HG02970 (cell line): Measurements from ENCODE around the gene GSTP1.
"Not testable (repeated sequence)": the region's sequence is repeated elsewhere in the genome, so short reads cannot be mapped to it uniquely, and the experiment has no call there.

ENCODE experiments used
- ATAC-seq: cut with Tn5 transposase; IDR thresholded peaks from one replicate; pipeline ENCODE4 v1.9.1; 2021; ENCODE audit warnings: mild to moderate bottlenecking, moderate library complexity, moderate number of reproducible peaks; ENCODE audit not compliant: unreplicated experiment, low FRiP score

GSTP1 gene

DNA sequence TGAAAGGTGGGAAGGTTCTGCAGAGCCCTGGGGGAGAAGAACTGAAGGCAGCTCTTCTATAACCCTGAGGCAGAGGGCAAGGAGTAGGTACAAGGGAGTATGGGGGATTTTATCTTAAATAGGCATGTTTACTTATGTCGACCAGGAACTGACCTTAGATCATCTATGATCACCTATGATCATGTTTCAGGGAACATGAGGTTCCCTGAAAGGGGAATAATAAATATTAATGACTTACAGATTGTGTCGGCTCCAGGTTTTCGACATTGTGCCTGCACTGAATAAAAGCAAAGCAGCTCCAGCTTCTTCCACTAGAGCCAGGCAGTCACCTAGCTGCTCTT lies 9.9 kb downstream of the GSTP1 start:
- no peak for ATAC-seq

DNA sequence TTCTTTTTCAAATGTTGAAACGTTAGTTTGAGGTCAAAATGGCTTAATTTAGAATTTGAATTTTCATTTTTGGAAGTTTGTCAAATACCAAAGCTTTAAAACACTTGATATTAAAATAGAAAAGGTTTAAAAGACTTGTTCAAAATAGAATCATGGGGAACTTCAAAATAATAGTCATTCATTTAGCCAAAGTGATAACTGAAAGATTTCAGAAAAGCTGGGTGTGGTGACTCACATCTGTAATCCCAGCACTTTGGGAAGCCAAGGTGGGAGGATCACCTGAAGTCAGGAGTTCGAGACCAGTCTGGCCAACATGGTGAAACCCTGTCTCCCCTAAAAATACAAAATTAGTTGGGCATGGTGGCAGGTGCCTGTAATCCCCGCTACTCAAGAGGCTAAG lies 10.9 kb downstream of the GSTP1 start:
- ATAC-seq, result no peak

DNA sequence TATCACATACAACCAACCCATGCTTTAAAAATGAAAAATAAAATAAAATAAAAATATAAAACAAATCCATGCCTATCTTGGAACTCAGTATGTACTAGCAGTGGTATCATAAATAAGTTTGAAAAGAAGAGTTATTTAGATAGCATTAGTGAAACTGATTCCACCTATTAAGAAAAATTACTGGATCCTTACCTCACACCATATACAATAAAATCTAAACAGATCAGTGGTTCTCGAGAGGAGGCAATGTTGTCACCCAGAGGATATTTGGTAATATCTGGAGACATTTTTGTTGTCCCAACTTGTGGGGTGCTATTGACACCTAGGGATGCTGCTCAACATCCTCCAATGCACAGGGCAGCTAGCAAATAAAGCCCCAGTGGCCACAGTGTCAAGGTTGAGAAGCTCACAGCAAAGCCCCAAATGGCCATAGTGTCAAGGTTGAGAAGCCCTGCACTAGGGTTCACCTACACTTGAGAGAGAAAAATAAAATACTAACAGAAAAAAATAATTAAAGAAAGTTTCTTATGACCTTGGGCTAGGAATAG lies 13.2 kb downstream of the GSTP1 start:
- ATAC-seq, result no peak

DNA sequence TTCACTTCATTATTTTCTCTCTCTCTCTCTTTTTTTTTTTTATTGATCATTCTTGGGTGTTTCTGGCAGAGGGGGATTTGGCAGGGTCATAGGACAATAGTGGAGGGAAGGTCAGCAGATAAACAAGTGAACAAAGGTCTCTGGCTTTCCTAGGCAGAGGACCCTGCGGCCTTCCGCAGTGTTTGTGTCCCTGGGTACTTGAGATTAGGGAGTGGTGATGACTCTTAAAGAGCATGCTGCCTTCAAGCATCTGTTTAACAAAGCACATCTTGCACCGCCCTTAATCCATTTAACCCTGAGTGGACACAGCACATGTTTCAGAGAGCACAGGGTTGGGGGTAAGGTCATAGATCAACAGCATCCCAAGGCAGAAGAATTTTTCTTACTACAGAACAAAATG lies 13.8 kb downstream of the GSTP1 start:
- not testable (repeated sequence) for ATAC-seq

DNA sequence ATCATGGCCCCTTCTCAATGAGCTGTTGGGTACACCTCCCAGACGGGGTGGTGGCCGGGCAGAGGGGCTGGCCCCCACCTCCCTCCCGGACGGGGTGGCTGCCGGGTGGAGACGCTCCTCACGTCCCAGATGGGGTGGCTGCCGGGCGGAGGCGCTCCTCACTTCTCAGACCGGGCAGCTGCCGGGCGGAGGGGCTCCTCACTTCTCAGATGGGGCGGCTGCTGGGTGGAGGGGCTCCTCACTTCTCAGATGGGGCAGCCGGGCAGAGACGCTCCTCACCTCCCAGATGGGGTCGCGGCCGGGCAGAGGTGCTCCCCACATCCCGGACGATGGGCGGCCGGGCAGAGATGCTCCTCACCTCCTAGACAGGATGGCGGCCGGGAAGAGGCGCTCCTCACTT lies 14.4 kb downstream of the GSTP1 start:
- ATAC-seq, result not testable (repeated sequence)

DNA sequence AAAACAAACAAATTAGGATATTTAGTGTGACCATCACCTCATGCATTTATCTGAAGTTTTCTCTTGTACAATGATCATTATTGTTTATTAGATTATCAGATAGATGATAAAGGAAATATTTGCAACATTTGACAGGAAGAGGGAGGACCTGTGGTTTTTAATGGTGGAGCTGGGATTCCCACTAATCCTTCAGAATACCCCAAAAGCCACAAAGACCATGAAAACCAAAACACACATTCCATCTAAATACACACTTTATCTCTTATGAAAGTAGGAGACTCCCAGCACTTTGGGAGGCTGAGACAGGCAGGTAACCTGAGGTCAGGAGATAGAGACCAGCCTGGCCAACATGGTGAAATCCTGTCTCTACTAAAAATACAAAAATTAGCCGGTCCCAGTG lies 15.5 kb downstream of the GSTP1 start:
- no peak for ATAC-seq

DNA sequence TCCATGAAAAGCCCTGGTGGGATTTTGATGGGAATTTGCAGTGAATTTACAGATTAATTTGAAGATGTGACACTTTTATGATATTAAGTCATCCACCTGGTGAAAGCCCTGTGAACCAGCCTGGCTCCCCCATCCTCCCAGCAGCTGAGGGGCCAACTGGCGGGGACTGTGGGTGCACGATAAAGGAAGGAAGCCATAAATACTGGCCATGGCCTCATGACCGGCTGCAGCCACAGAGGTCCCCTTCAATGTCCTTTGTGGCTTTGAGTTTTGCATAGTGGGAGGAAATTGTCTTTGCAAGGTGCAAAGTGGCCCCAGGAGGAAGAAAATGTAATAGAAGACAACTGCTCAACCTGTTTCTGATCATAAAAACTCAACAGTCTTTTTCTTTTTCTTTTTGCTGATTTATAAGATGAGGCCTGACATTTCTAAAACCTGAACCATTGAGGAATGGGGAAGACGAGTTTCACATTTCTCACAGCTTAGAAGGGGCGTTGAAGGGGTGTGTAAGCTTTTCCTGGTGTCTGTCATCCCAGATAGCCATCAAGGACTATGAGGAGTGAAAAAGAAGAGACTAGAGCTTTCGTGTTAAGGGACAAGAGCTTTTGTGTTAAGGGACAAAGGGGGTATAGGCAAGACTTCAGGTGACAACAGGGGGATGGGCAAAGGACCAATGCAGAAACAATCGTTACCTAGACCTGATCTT lies 16.9 kb downstream of the GSTP1 start:
- no peak for ATAC-seq

DNA sequence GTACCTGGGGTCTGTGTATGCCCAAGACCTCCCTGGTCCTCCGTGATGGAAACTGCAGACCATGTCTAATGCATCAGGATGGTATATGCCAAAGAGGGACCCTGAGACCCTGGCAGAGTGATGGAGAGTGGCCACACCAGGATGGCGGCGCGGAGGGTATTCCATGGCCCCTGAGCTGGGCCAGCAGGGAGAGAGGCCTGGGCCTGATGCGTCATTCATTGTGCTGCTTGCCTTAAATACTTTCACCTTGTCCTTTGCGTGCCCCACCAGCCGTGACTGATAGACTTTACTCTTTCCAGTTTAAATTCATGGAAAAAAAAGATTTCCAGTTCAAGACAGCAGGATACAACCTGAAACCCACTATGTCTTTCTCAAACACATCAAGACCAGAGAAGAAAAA lies 17.5 kb downstream of the GSTP1 start:
- ATAC-seq, result no peak

DNA sequence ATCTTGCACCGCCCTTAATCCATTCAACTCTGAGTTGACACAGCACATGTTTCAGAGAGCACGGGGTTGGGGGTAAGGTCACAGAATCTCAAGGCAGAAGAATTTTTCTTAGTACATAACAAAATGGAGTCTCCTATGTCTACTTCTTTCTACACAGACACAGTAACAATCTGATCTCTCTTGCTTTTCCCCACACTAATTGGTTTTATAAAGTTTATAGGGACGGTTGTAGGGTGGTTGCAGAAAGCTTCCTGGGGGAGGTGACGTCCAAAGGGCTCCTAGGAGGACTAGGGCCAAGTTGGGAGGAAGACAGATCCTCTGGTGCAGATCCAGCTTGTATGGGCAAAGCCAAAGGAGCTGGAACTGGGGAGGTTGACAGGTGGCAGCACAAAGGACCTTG lies 20.5 kb downstream of the GSTP1 start:
- ATAC-seq, result not testable (repeated sequence)

DNA sequence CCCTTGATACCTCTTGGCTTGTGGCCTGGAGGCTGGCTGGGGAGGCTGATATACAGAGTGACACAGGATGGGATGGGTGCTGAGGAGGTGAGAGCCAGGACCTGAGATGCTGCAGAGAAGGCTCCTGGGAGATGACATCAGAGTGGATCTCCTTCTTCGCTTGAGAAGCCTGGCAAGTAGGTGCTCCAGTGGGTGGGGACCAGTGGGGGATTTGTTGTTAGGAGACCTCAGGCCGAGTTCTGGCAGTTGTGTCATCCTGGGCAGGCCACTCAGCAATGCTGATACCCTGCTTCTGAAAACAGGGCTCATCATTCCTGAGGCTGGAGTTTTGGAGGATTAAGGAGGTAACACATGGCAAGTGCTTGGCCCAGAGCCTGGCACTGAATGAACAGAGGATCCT lies 21.2 kb downstream of the GSTP1 start:
- no peak for ATAC-seq

DNA sequence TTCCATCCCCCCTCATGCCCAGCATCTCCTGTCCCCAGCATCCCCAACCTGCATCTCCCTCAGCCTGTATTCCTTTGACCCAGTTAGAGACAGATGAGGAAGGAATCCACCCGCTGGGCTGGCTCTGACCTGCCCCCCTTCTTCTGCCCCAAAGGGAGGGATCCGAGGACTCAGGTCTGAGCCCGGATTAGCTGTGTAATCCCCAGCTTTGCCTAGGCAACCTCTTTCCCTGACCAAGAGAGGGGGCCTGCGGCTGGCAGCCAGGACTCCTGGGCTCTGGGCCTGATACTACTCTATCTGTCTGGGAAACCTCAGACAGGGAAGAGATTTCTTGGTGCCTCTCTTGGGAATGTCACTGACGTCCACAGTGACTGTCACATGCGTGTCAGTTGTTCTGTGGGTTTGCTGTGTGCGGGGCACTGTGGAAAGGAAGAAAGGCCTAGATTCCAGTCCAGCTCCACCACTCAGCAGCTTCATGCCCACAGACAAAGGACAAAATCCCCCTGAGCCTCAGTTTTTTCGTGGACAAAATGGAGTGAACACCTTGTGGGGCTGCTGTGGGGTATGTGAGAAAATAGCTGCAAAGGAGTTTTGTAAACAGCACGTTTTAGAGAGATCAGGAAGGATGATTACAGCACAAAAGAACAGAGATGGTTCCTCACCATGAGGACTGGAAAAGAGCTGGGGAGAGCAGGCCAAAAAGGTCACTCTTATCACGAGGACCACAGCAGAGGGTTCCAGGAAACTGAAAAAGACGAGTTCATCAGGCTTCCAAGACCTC lies 21.8 kb downstream of the GSTP1 start:
- no peak for ATAC-seq

DNA sequence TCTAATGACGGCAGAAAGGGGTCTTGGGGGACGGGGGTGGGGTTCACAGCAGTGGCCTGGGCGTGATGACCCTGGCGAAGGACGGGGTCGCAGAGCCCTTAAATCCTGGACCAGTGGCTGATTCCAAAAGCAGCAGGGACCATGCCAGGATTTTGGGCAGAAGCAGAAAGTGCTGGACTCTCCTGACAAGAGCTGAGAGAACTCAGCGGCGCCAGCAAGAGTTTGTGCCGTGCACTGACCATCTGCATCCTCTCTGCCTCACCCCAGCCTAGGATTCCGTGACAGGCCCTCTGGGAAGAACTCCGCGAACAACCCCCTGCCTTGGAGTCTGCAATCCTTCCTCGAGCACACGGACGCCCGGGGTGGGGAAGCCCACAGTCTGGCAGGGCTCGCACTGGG lies 22.5 kb downstream of the GSTP1 start:
- no peak for ATAC-seq

DNA sequence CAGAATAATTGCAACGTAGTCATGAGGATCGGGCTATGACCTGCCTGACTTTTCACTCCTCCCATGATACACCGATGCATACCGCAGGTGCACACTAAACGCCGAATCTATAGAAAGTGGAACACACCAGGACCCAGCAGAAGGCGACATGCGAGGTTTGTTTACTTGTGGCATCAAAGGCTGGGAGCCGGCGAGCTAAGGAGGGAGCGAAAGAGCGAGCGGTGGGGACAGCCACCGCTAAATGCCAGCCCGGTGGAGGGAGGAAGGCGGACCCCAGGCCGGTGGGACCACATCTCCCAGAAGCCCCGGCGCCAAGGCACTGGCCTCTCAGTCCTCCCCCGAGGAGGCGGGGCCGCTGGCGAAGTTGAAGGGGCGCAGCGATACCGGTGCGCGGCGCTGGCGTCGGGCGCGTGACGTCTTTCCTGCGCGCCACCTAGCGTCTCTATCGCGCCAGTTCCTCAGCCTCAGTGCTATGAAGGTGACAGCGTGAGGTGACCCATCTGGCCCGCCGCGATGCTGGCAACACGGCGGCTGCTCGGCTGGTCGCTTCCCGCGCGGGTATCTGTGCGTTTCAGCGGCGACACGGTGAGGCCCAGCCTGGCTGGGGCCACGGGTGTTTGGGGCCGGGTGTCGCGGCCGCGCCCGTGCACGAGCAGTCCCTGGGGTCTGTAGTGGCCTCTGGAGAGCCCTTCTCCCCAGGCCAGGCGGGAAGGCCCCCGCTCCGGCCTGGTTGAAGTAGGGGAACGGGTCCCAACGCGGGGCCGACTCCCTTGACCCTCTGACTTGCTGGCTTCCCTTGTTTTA lies 23.1 kb downstream of the GSTP1 start, which contains the start of gene NDUFV1:
Gene NDUFV1, plus strand, starts transcription at position 445 of the 804 bp plus-strand sequence. Its CDS starts 69 bp downstream, at position 514.
- ATAC-seq, result peak; percentile 94

DNA sequence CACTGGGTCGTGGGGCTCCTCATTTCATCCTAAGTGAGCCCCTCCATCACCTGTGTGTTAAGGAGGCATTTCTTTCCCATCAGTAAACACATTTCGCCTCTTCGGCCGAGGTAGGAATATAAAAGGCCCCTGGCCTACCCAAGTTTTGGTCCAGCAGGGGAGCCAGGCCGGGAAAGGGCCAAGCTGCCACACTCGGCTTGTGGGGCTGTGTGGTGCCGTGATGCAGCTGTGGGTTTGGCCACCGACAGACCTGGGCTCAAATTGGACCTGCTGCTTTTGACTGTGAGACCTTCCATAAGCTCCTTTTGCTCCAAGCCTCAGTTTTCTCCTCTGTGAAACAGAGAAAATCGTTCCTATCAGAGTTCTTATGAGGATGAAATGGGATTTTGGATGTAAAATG lies 23.9 kb downstream of the GSTP1 start:
- no peak for ATAC-seq

DNA sequence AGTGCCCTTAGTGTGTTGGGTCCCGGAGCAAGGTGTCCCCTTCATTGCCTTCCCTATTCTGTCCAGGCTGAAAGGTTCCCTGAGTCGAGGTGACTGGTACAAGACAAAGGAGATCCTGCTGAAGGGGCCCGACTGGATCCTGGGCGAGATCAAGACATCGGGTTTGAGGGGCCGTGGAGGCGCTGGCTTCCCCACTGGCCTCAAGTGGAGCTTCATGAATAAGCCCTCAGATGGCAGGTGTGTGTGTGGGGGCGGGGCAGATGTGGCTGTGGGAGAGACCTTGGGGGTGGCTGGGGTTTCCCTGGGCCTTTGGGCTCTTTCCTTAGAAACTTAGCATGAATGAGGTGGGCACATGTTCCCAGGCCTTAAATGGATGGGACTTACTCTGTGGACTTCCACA lies 24.9 kb downstream of the GSTP1 start:
- ATAC-seq, result no peak

DNA sequence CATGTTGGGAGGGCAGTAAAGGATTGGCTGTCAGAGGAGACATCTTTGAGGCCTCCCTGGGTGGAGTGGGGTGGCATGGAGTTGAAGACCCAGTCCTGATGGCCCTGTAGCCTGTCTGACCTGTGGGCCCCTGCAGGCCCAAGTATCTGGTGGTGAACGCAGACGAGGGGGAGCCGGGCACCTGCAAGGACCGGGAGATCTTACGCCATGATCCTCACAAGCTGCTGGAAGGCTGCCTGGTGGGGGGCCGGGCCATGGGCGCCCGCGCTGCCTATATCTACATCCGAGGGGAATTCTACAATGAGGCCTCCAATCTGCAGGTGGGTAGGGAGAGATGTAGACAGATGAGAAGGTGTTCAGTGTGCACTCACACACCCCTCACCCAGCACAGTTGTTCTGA lies 25.7 kb downstream of the GSTP1 start:
- no peak for ATAC-seq

DNA sequence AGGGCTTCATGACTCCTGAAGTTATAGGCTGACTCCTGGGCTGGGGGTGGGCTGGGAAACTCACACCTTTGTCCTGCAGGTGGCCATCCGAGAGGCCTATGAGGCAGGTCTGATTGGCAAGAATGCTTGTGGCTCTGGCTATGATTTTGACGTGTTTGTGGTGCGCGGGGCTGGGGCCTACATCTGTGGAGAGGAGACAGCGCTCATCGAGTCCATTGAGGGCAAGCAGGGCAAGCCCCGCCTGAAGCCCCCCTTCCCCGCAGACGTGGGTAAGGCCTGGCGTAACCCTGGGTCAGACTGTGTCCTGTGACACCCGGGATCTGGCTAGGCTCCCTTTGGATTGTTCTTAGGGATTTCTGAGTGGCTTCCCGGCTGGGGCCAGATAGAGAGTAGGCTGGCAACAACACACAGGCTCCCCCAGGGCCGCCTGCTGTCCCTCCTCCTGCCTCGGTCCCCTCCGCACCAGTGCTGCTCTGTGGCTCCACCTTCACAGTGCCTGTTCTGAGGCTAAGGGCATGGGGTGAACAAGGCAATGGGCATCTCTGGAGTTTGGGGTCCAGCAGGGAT lies 26.8 kb downstream of the GSTP1 start:
- no peak for ATAC-seq

DNA sequence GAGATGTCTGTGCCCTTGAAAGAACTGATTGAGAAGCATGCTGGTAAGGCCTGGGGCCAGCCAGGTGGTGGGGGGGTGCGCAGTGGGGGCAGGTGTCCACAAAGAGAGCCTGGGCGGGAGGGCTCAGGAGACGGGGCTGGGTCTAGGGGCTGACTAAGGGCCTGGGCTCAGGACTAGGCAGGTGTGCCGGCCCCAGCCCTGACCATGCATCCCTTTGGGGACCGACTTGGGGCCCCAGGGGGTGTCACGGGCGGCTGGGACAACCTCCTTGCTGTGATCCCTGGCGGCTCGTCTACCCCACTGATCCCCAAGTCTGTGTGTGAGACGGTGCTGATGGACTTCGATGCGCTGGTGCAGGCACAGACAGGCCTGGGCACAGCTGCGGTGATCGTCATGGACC lies 27.6 kb downstream of the GSTP1 start:
- ATAC-seq, result no peak

DNA sequence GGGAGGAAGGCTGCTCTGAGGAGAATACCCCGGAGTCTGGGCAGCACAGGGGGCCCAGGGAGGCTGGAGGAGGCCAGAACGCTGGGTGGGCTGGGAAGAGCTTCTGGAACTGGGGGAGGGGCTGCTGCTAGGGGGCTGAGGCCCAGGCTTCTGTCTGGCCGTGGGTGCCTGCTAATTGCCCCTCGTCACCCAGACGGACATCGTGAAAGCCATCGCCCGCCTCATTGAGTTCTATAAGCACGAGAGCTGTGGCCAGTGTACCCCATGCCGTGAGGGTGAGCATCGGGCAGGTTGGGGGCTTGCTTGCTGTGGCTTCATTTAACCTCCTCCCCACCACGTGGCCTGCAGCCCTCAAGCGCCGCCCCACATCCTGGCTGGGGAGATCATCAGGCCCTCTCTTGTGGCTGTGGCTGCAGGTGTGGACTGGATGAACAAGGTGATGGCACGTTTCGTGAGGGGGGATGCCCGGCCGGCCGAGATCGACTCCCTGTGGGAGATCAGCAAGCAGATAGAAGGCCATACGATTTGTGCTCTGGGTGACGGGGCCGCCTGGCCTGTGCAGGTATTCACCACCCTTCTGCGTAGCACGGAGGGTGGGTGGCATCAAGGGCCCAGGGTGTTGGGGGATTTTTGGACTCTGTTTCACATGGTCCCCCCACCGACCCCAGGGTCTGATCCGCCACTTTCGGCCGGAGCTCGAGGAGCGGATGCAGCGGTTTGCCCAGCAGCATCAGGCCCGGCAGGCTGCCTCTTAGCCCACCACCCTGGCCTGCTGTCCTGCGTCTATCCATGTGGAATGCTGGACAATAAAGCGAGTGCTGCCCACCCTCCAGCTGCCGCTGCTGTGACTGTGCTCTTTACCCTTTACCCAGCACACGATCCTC lies 28.3 kb downstream of the GSTP1 start:
- no peak for ATAC-seq

DNA sequence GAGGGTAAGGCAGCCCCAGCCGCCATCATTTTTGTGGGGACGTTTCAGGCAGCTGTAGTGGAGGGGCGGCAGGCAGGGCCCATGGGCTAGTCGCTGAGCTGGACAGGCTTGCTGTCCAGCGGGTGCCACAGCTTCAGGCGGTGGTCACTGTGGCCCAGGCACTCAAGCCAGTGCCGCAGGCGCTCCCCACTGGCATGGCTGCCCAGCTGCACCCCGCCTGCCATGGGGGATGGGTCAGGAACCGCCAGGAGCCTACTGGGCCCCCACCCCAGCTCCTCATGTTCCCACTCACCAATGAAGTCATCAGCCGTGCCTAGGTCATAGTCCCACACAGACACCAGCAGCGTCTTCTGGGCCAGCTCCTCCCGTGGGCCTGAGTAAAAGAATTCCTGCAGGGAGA lies 29.1 kb downstream of the GSTP1 start:
- ATAC-seq, result no peak
